GM08714 (cell line): ENCODE results near the gene SIKE1.
"Not testable (repeated sequence)": the region's sequence is repeated elsewhere in the genome, so short reads cannot be mapped to it uniquely, and the experiment has no call there.

Source experiments
- H3K4me3 ChIP-seq: fragments of 200-500 bp; sonication (Bioruptor generic); 2 replicates; pipeline ENCODE4 v1.5.1; 2014; ENCODE audit warnings: mild to moderate bottlenecking, low read length, inconsistent platforms
- ZNF274 ChIP-seq: IDR thresholded peaks from 2 replicates; pipeline ENCODE4 v1.6.1; 2012; ENCODE audit warnings: mild to moderate bottlenecking, low read depth, low read length

The SIKE1 gene

GRCh38 chr1:114780344-114781226 lies at the start of gene SIKE1:
SIKE1 (minus strand) TSS chr1:114780685; CDS start chr1:114780607, 78 bp downstream.
- no peak for TF ChIP-seq ZNF274
- H3K4me3 ChIP-seq, result peak within 1 kb of the TSS; percentile 93

GRCh38 chr1:114830075-114830474 lies 49.6 kb upstream of the SIKE1 start:
- H3K4me3 ChIP-seq, result not testable (repeated sequence)

GRCh38 chr1:114828251-114828650 lies 47.8 kb upstream of the SIKE1 start:
- no peak overlapping the region for H3K4me3 ChIP-seq
- no peak for TF ChIP-seq ZNF274

- H3K4me3 ChIP-seq, result no peak overlapping the region
- no peak for TF ChIP-seq ZNF274
Measured at GRCh38 chr1:114821978-114822377, 41.5 kb upstream of the SIKE1 start.

GRCh38 chr1:114820392-114820791 lies 39.9 kb upstream of the SIKE1 start:
- TF ChIP-seq ZNF274, result no peak
- no peak overlapping the region for H3K4me3 ChIP-seq

GRCh38 chr1:114819869-114820268 lies 39.4 kb upstream of the SIKE1 start:
- H3K4me3 ChIP-seq, result no peak overlapping the region
- TF ChIP-seq ZNF274, result no peak

GRCh38 chr1:114804449-114804848 lies 24.0 kb upstream of the SIKE1 start:
- H3K4me3 ChIP-seq, result not testable (repeated sequence)

GRCh38 chr1:114803001-114803400 lies 22.5 kb upstream of the SIKE1 start:
- no peak overlapping the region for H3K4me3 ChIP-seq
- TF ChIP-seq ZNF274, result no peak

- TF ChIP-seq ZNF274, result no peak
- H3K4me3 ChIP-seq, result no peak overlapping the region
Measured at GRCh38 chr1:114794038-114794437, 13.6 kb upstream of the SIKE1 start.

- H3K4me3 ChIP-seq, result not testable (repeated sequence)
Measured at GRCh38 chr1:114790581-114790980, 10.1 kb upstream of the SIKE1 start.

- H3K4me3 ChIP-seq, result not testable (repeated sequence)
Measured at GRCh38 chr1:114786440-114786839, 6.0 kb upstream of the SIKE1 start.

- H3K4me3 ChIP-seq, result no peak overlapping the region
- no peak for TF ChIP-seq ZNF274
Measured at GRCh38 chr1:114782476-114782875, 2.0 kb upstream of the SIKE1 start.

GRCh38 chr1:114779722-114780121 lies 763 bp downstream of the SIKE1 start:
- no peak for TF ChIP-seq ZNF274
- H3K4me3 ChIP-seq, result peak overlapping the region; percentile 93

GRCh38 chr1:114776726-114777125 lies 3.8 kb downstream of the SIKE1 start:
- H3K4me3 ChIP-seq, result not testable (repeated sequence)

- H3K4me3 ChIP-seq, result no peak overlapping the region
- no peak for TF ChIP-seq ZNF274
Measured at GRCh38 chr1:114771992-114772391, 8.5 kb downstream of the SIKE1 start.

GRCh38 chr1:114770989-114771388 lies 9.5 kb downstream of the SIKE1 start:
- no peak for TF ChIP-seq ZNF274
- no peak overlapping the region for H3K4me3 ChIP-seq
